LNCAP (cell line): Measurements from ENCODE around the gene CFAP65.

Source experiments
- CTCF ChIP-seq: fragments of 450-650 bp; IDR thresholded peaks from 2 replicates; pipeline ENCODE4 v1.5.1; 2017; ENCODE audit warnings: mild to moderate bottlenecking

Gene CFAP65

DNA sequence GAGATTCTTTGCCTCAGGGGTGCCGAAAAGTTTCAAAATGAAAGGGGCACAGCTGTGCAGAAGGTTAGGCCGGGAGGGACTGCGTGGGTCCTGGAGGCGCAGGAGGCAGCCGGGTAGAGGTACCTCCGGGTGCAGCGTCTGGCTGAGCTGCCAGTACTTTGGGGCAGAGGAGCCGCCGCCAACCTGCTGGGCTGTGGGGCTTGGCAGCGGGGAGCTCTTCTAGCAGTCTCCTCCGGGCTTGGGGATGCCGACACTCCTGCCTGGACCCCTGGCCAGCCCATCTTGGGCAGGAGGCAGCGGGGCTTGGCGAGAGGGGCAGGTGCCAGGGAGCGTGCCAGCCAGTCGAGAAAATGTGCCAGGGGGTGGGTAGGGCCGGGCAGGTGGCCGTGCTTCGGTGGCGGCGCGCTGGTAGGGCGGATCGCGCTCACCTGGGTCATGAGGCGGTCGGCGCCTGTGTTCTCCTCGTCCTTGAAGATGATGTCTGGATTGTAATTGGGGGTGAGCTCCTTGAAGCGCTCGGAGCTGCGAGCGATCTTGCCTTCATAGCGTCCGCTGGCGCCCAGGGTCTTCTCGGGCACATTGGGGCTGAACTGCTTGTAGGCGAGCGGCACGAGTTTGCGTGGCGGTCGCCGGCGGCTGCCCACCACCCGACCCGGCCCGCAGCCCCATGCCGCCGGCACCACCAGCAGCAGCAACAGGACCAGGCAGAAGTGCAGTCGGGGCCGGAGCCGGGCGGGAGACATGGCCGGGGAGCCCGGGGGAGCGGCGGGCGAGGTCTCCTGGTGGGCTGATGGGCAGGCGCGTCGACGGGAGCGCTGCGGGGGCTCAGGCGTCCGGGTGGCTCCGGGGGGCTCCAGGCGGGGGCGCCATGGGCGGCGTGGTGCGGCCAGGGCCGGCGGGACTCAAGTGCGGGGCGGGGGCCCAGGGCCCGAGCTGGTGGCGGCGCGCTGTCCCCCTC lies 18.7 kb upstream of the CFAP65 start:
- no peak for TF ChIP-seq CTCF

- TF ChIP-seq CTCF = no peak
Measured at GRCh38 chr2:219059375-219059724, 18.0 kb upstream of the CFAP65 start.

GRCh38 chr2:219058541-219059374 lies 17.4 kb upstream of the CFAP65 start:
- TF ChIP-seq CTCF = no peak

DNA sequence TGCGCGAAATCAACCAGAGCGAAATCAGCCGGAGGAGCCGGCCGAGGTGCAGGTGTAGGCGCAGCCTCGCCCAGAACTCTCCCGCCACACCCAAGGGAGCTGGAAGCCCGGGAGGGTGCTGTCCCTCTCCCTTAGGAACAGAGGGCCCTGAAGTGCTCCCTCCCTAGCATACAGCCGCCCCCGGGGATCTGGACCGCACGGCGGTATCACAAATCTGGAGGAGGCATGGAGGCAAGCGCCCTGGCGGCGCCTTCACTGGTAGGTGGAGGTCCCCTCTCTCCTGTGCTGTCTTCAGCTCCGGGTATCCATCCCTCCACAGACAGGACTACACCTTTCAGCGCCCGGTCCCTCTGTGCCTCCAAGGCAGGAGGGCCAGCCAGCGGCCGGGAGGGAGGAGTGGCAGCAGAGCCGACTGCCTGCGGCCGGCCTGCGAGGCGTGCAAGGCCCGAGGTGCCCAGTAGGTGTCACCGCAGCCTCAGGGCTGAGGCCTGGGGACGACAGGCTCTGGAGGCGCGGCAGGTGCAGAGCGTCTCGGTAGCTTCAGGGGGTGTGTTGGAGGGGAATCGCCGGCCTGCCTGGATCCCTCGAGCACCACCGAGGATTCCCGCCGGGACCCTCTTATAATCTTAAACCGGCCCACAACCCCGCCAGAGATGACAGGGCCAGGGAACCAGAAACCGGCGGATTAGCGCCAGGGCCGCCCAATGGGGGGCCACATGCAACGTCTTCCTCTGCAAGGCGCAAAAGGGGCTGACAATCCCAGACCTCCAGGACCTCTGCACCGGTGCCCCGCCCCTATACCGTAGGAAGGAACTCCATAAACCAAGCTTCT lies 16.6 kb upstream of the CFAP65 start:
- TF ChIP-seq CTCF = peak; percentile 86

- TF ChIP-seq CTCF = no peak
Measured at GRCh38 chr2:219056896-219057708, 15.8 kb upstream of the CFAP65 start.

- no peak for TF ChIP-seq CTCF
Measured at GRCh38 chr2:219056176-219056895, 15.0 kb upstream of the CFAP65 start.
